ENCODE measurements around the gene ATP8A2. TPM values are rescaled to one million over a fixed set of nuclear protein-coding genes. Genes with fewer than 3 reads are reported as not detected.

ATP8A2 gene
- total RNA-seq, 3 donors from 2014 or later, result under 0.01 to 1.0 (median under 0.01) TPM

DNA sequence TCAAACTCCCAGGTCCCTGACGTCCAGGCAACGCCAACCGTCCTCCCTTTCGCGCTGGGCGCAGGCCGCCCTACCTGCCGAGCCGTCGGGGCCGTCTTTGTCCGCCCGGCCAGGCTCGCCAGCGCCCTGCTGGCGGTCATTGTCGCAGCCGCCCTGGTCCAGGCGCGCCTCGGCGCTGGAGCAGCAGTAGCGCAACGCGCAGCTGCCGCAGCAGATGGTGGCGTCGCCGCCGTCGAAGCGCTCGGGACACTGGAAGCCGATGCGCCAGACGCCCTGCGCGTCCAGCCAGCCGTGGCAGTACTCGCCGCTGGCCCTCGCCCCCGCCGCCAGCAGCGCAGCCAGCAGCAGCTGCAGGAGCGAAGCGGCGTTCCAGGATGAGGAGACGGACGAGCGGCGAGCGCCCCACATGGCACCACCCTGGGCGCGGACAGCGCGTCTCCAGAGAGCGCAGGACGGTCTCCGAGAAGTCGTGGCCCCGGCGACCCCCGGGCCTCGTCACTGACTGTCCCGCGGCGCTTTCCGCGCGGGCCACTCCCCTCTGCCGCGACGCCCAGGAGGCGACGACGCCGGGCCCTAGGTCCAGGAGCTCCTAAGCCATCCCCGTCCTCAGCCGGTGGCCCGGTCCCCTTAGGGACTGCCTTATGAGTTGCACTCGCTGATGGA is 678.9 kb downstream of the ATP8A2 start:
- Histone ChIP-seq H3K9me3 (no peaks in the 10 kb centered on the region), H3K4me3 (peak overlapping the region; percentile 42 to 68 (median 57)), H3K4me1 (no peaks in the 10 kb centered on the region), H3K27me3 (peaks cover 0 to 35% of the 10 kb centered on the region in 2 donors), H3K27ac (no peak overlapping the region), H3K36me3 (no peaks in the 10 kb centered on the region)
- intact Hi-C loops (cut with DNase I; ENCODE audit: low total_unique reads), result no loop called here
- TF ChIP-seq POLR2AphosphoS5 (IDR thresholded peaks at IDR 0.05), result no peak
- TF ChIP-seq, protein P1, sequence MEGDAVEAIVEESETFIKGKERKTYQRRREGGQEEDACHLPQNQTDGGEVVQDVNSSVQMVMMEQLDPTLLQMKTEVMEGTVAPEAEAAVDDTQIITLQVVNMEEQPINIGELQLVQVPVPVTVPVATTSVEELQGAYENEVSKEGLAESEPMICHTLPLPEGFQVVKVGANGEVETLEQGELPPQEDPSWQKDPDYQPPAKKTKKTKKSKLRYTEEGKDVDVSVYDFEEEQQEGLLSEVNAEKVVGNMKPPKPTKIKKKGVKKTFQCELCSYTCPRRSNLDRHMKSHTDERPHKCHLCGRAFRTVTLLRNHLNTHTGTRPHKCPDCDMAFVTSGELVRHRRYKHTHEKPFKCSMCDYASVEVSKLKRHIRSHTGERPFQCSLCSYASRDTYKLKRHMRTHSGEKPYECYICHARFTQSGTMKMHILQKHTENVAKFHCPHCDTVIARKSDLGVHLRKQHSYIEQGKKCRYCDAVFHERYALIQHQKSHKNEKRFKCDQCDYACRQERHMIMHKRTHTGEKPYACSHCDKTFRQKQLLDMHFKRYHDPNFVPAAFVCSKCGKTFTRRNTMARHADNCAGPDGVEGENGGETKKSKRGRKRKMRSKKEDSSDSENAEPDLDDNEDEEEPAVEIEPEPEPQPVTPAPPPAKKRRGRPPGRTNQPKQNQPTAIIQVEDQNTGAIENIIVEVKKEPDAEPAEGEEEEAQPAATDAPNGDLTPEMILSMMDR (IDR thresholded peaks at IDR 0.05), result no peak
- no peak for TF ChIP-seq POLR2A (IDR thresholded peaks at IDR 0.05)
- no peak for DNase-seq (ENCODE audit: low spot score in 2 of 2)

- Histone ChIP-seq H3K9me3 (no peaks in the 10 kb centered on the region), H3K4me3 (peak overlapping the region; percentile 42 to 68 (median 57)), H3K27me3 (peaks cover 0 to 35% of the 10 kb centered on the region in 2 donors), H3K36me3 (no peaks in the 10 kb centered on the region), H3K27ac (peak overlapping the region in 1 of 2 donors; percentile 26), H3K4me1 (no peaks in the 10 kb centered on the region)
- DNase-seq (ENCODE audit: low spot score in 2 of 2), result no peak
- intact Hi-C loops (cut with DNase I; ENCODE audit: low total_unique reads), result no loop called here
- TF ChIP-seq POLR2AphosphoS5 (IDR thresholded peaks at IDR 0.05), result no peak
- TF ChIP-seq, protein P1 (IDR thresholded peaks at IDR 0.05), result no peak
- no peak for TF ChIP-seq POLR2A (IDR thresholded peaks at IDR 0.05)
Measured at GRCh38 chr13:26051231-26051656, 679.5 kb downstream of the ATP8A2 start.

GRCh38 chr13:26051657-26052311 is 680.0 kb downstream of the ATP8A2 start, which contains the start of gene SHISA2:
TSS of gene SHISA2 (minus strand) at chr13:26052016. CDS start at chr13:26050975, 1,041 bp downstream.
- DNase-seq (ENCODE audit: low spot score in 2 of 2), result no peak
- Histone ChIP-seq H3K36me3 (no peaks in the 10 kb centered on the region), H3K9me3 (no peaks in the 10 kb centered on the region), H3K4me1 (no peaks in the 10 kb centered on the region), H3K4me3 (peak within 1 kb of the TSS; percentile 42 to 68 (median 57)), H3K27ac (peak within 1 kb of the TSS in 1 of 2 donors; percentile 26), H3K27me3 (peaks cover 0 to 35% of the 10 kb centered on the region in 2 donors)
- intact Hi-C loops (cut with DNase I; ENCODE audit: low total_unique reads), result no loop called here
- no peak for TF ChIP-seq POLR2A (IDR thresholded peaks at IDR 0.05)

DNA sequence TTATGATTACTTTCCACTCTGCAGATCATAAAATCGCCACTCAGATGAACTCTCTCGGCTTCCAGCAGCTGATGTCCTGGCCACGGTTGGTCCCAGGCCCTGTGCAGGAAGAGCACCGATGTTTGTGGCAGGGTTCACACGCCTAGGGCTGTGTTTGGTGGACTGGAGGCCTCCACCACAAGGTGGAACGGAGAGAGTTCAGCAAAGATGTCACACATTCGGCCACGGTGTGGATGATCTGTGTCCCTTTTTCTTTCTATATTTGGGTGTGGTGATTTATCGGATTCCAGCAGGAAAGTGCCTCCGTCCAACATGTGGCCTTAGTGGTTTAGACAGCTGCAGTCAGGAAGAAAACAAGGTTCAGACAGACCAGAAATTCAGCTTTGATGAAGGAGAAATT is 680.6 kb downstream of the ATP8A2 start:
- Histone ChIP-seq H3K4me3 (peak overlapping the region; percentile 42 to 68 (median 57)), H3K36me3 (no peaks in the 10 kb centered on the region), H3K27ac (no peak overlapping the region), H3K9me3 (no peaks in the 10 kb centered on the region), H3K4me1 (no peaks in the 10 kb centered on the region), H3K27me3 (peaks cover 0 to 35% of the 10 kb centered on the region in 2 donors)
- intact Hi-C loops (cut with DNase I; ENCODE audit: low total_unique reads), result no loop called here
- TF ChIP-seq POLR2AphosphoS5 (IDR thresholded peaks at IDR 0.05) (no peak), POLR2A (IDR thresholded peaks at IDR 0.05) (no peak)
- TF ChIP-seq, protein P1 (IDR thresholded peaks at IDR 0.05), result no peak
- DNase-seq (ENCODE audit: low spot score in 2 of 2), result no peak

DNA sequence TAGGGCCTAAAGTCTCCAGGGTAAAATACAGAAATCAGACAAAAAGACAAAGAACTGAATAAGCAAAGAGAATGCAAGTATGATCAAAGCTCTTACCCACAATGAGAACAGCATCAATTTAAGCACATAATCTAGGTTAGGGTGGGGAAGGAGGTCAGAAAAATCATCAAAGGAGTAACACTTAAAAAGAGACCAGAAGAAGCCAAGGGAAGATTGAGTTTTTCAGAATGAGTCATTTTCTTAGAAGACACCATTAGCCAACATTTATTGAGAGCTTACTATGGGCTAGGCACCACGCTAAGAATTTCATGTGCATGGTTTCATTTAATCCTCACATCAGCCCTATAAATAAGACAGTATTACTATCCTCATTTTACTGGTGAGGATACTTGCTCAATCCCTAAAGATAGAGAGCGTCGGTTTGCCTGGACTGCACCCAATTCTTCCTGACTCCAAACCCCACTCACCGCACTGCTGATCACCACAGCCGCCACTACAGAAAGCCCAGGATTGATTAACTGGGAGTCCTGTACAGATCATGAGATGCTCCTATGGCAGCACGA is 681.7 kb downstream of the ATP8A2 start:
- TF ChIP-seq, protein P1 (IDR thresholded peaks at IDR 0.05), result no peak
- TF ChIP-seq POLR2AphosphoS5 (IDR thresholded peaks at IDR 0.05) (no peak), POLR2A (IDR thresholded peaks at IDR 0.05) (no peak)
- Histone ChIP-seq H3K4me3 (no peak overlapping the region), H3K9me3 (no peaks in the 10 kb centered on the region), H3K27me3 (peaks cover 0 to 29% of the 10 kb centered on the region in 2 donors), H3K36me3 (no peaks in the 10 kb centered on the region), H3K4me1 (no peaks in the 10 kb centered on the region), H3K27ac (no peak overlapping the region)
- intact Hi-C loops (cut with DNase I; ENCODE audit: low total_unique reads), result no loop called here
- DNase-seq (ENCODE audit: low spot score in 2 of 2), result no peak
